Activated T-cell treated with anti-CD3 and anti-CD28 coated beads, Interleukin-2, amount 50 U/mL, for 72 hours (primary cell): ENCODE data around the gene CRKL. TPM values are rescaled to one million over a fixed set of nuclear protein-coding genes. Genes with fewer than 3 reads are reported as not detected.
"Not testable (repeated sequence)": the region's sequence is repeated elsewhere in the genome, so short reads cannot be mapped to it uniquely, and the experiment has no call there.

ENCODE experiments used
- ATAC-seq, 2 donors: fragments of 150-1000 bp; cut with Tn5 transposase; replicated peaks in 1 of 2; 2 replicates each; pipeline ENCODE4 v1.10.0; 2021; ENCODE audit warnings: moderate library complexity in 2 of 2, mild to moderate bottlenecking in 1 of 2
- DNase-seq, 2 donors: peaks; one replicate each; pipeline ENCODE4 v3.0.0; 2021 to 2022; ENCODE audit warnings: mixed read lengths in 1 of 2
- H3K27ac Mint-ChIP-seq: one replicate; pipeline ENCODE4 v1.8.0; 2022; ENCODE audit warnings: mild to moderate bottlenecking, moderate library complexity, mixed read lengths
- H3K27me3 Mint-ChIP-seq: one replicate; pipeline ENCODE4 v1.8.0; 2022; ENCODE audit warnings: low read depth, mixed read lengths
- H3K36me3 Mint-ChIP-seq, 2 donors: one replicate each; pipeline ENCODE4 v1.8.0; 2022; ENCODE audit warnings: mixed read lengths in 2 of 2, mild to moderate bottlenecking in 1 of 2; ENCODE audit not compliant: insufficient read depth in 2 of 2
- H3K4me1 Mint-ChIP-seq: one replicate; pipeline ENCODE4 v1.8.0; 2022; ENCODE audit warnings: low read depth, mixed read lengths
- H3K4me3 Mint-ChIP-seq, 2 donors: one replicate each; pipeline ENCODE4 v1.8.0; 2022; ENCODE audit warnings: mild to moderate bottlenecking in 2 of 2, mixed read lengths in 2 of 2, moderate library complexity in 2 of 2
- H3K9me3 Mint-ChIP-seq, 2 donors: one replicate each; pipeline ENCODE4 v1.8.0; 2022; ENCODE audit warnings: mixed read lengths in 2 of 2
- total RNA-seq, 2 donors: library from RNA; stranded (reverse); gene quantifications; one replicate each; pipeline ENCODE4 v1.2.3, GENCODE V29; 2022

CRKL gene
- total RNA-seq, 2 donors from 2014 or later, result 70.4 to 71.5 TPM

GRCh38 chr22:20885557-20886323 lies 31.5 kb upstream of the CRKL start:
- DNase-seq, result peak; percentile 33 to 58
- no peak overlapping the region for H3K27ac Mint-ChIP-seq
- peaks cover 6% of the 10 kb centered on the region for H3K4me1 Mint-ChIP-seq
- no peak overlapping the region for H3K4me3 Mint-ChIP-seq
- H3K9me3 Mint-ChIP-seq, result no peaks in the 10 kb centered on the region
- H3K27me3 Mint-ChIP-seq, result no peaks in the 10 kb centered on the region
- ATAC-seq, result peak; percentile 67 to 68
- peaks cover 5 to 10% of the 10 kb centered on the region in 2 donors for H3K36me3 Mint-ChIP-seq

- no peaks in the 10 kb centered on the region for H3K9me3 Mint-ChIP-seq
- no peak overlapping the region for H3K27ac Mint-ChIP-seq
- ATAC-seq, result no peak
- H3K27me3 Mint-ChIP-seq, result no peaks in the 10 kb centered on the region
- no peak for DNase-seq
- H3K36me3 Mint-ChIP-seq, result peaks cover 5 to 10% of the 10 kb centered on the region in 2 donors
- no peak overlapping the region for H3K4me3 Mint-ChIP-seq
- H3K4me1 Mint-ChIP-seq, result peaks cover 3% of the 10 kb centered on the region
These were observed 29.8 kb upstream of the CRKL start for GRCh38 chr22:20887375-20887774.

DNA sequence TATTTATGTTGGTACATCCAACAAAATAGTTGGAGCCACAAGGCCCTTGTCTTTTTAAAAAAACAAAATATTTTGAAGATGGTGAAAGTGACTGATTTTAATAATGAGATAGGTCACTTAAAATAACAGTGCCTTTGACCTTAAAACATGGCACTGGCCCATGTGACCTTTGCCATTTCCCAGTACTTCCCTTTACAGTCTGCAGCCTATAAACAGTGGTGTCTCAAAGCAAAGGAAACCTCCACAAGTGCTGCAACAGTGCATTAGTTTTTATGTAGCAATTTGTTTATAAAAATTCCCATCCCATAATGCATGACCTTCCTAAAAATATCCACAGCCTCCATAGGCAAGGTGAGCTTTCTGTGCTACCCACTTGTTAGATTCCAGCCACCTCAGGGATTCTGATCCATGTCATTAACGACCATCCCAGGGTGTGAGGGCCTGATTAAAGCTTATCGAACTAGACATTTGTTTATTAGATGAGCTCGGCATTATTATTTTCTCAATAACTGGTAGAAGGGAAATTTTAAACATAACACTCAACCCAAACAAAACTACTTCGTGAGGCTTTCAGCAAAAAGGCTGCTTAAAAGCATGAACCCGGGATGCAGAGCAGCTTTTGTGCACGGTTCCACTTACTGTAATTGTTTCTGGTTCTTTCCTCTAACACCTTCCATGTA lies 28.0 kb upstream of the CRKL start:
- no peak overlapping the region for H3K27ac Mint-ChIP-seq
- H3K4me1 Mint-ChIP-seq, result no peaks in the 10 kb centered on the region
- no peak for DNase-seq
- H3K4me3 Mint-ChIP-seq, result no peak overlapping the region
- H3K27me3 Mint-ChIP-seq, result no peaks in the 10 kb centered on the region
- H3K9me3 Mint-ChIP-seq, result no peaks in the 10 kb centered on the region
- peaks cover 5% of the 10 kb centered on the region in 2 donors for H3K36me3 Mint-ChIP-seq
- no peak for ATAC-seq

GRCh38 chr22:20889904-20890540 lies 27.2 kb upstream of the CRKL start:
- Mint-ChIP-seq H3K4me1 (no peaks in the 10 kb centered on the region), H3K36me3 (peaks cover 3 to 5% of the 10 kb centered on the region in 2 donors), H3K4me3 (no peak overlapping the region), H3K9me3 (no peaks in the 10 kb centered on the region), H3K27ac (no peak overlapping the region), H3K27me3 (no peaks in the 10 kb centered on the region)
- no peak for DNase-seq
- no peak for ATAC-seq

DNA sequence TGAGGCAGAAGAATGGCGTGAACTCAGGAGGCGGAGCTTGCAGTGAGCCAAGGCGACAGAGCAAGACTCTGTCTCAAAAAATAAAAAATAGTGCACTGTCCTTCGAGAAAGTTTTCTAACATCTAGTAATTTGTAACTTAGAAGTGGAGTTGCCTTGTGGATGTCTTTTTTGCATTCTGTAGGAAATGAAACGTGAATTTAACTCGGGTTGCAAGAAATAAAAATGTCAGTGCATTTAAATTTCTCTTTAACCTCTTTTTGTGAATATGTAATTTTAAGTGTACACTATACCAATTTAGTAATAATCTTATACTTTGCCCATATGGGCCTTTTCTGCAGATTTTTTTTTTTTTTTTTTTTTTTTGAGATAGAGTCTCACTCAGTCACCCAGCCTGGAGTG lies 26.2 kb upstream of the CRKL start:
- no peak overlapping the region for H3K27ac Mint-ChIP-seq
- ATAC-seq, result no peak
- H3K27me3 Mint-ChIP-seq, result no peaks in the 10 kb centered on the region
- DNase-seq, result no peak
- H3K36me3 Mint-ChIP-seq, result peaks cover 3 to 5% of the 10 kb centered on the region in 2 donors
- H3K4me1 Mint-ChIP-seq, result no peaks in the 10 kb centered on the region
- H3K9me3 Mint-ChIP-seq, result no peaks in the 10 kb centered on the region
- no peak overlapping the region for H3K4me3 Mint-ChIP-seq

DNA sequence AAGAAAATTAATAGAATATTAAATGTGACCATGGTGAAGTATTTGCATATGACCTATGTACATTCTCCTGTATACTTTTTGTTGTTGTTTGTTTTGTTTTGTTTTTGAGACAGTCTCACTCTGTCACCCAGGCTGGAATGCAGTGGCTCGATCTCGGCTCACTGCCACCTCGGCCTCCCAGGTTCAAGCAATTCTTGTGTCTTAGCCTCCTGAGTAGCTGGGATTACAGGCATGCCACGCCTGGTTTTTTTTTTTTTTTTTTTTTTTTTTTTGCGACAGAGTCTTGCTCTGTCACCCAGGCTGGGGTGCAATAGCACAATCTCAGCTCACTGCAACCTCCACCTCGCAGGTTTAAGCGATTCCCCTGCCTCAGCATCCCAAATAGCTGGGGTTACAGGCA lies 19.5 kb upstream of the CRKL start:
- H3K27me3 Mint-ChIP-seq, H3K27ac Mint-ChIP-seq, ATAC-seq, H3K36me3 Mint-ChIP-seq, H3K4me3 Mint-ChIP-seq, H3K9me3 Mint-ChIP-seq, DNase-seq, H3K4me1 Mint-ChIP-seq: not testable (repeated sequence)

GRCh38 chr22:20899827-20900423 lies 17.3 kb upstream of the CRKL start:
- Mint-ChIP-seq H3K9me3 (no peaks in the 10 kb centered on the region), H3K27me3 (no peaks in the 10 kb centered on the region), H3K36me3 (no peaks in the 10 kb centered on the region), H3K27ac (no peak overlapping the region), H3K4me3 (no peak overlapping the region), H3K4me1 (no peaks in the 10 kb centered on the region)
- no peak for DNase-seq
- no peak for ATAC-seq

DNA sequence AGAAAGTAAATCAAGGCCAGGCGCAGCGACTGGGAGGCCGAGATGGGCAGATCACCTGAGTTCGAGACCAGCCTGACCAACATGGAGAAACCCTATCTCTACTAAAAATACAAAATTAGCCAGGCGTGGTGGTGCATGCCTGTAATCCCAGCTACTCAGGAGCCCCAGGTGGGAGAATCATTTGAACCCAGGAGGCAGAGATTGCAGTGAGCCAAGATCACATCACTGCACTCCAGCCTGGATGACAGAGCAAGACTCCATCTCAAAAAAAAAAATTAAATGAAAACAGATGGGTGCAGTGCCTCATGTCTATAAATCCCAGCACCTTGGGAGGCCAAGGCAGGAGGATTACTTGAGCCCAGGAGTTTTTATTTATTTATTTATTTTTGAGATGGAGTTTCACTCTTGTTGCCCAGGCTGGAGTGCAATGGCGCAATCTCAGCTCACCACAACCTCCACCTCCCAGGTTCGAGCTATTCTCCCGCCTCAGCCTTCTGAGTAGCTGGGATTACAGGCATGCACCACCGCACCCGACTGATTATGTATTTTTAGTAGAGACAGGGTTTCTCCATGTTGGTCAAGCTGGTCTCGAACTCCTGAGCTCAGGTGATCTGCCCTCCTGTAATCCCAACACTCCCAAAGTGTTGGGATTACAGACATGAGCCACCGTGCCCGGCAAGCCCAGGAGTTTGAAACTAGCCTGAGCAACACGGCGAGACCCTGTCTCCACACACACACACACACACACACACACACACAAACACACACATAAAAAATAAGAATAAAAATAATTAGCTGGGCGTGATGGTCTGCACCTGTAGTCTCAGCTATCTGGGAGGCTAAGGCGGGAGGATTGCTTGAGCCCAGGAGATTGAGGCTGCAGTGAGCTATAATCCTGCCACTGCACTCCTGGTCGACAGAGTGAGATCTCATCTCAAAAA lies 15.8 kb upstream of the CRKL start:
- not testable (repeated sequence) for H3K27ac Mint-ChIP-seq, H3K36me3 Mint-ChIP-seq, ATAC-seq, H3K9me3 Mint-ChIP-seq, H3K4me1 Mint-ChIP-seq, DNase-seq, H3K27me3 Mint-ChIP-seq, H3K4me3 Mint-ChIP-seq

DNA sequence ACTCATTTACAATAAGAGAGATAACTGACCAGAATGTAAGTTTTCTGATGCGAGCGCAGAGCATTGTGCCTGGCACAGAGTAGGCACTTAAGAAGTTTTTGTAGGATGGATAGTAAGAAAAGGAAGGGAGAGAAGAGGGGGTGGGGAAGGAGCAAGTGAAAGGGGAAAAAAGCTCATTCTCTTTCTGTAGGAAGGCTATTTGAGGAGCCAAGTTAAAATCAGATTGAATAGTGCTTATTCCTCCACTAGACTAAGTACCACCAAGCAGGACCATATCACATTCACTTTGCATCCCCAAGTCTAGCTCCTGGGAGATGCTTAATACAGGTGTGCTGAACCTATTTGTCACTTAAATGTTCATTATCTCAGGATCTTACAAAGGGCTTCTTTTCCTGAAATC lies 14.1 kb upstream of the CRKL start:
- no peaks in the 10 kb centered on the region for H3K9me3 Mint-ChIP-seq
- ATAC-seq, result no peak

DNA sequence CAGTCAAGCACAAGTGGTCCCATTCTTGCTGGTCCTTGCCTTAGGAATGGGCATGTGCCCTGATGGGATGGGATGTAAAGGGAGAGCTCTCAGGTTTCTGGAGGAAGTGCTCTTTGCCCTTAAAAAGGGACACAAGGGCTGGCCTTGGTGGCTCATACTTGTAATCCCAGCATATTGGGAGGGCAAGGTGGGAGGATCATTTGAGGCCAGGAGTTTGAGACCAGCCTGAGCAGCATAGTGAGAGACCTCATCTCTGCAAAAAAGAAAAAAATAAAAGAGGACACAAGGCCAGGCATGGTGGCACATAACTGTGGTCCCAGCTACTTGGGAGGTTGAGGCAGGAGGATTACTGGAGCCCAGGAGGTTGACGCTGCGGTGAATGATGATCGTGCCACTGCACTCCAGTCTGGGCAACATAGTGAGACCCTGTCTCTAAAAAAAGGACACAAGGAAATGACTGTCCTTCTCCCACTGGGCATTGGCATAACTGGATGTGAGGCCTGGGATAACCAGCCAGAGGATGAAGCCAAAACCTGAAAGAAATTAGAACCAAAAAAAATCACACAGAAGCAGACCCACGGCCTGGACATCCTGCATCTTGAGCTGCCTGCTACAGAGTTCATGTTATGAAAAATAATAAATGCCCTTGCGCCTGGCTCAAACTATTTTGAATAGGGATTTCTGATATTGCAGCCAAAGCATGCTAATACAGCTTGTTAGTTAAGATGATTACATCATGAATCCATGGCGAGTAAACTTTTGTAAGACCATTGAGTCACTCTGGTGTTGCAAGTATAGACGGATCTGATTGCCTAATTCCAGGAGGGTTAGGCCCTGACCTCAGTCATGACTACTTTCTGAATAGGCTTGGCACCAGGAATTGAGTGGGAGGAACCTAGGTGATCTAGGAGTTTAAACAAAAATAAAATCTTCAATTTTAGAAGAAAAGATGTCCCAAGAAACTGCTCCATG lies 12.9 kb upstream of the CRKL start:
- Mint-ChIP-seq H3K4me1 (no peaks in the 10 kb centered on the region), H3K27ac (no peak overlapping the region), H3K9me3 (no peaks in the 10 kb centered on the region), H3K4me3 (no peak overlapping the region), H3K27me3 (no peaks in the 10 kb centered on the region), H3K36me3 (no peaks in the 10 kb centered on the region)
- ATAC-seq, result no peak
- no peak for DNase-seq

More for the DNA sequence above, 14.1 kb upstream of the CRKL start:
- Mint-ChIP-seq H3K4me1 (no peaks in the 10 kb centered on the region), H3K4me3 (no peak overlapping the region), H3K36me3 (no peaks in the 10 kb centered on the region), H3K27me3 (no peaks in the 10 kb centered on the region), H3K27ac (no peak overlapping the region)
- no peak for DNase-seq

- no peaks in the 10 kb centered on the region for H3K9me3 Mint-ChIP-seq
- H3K27ac Mint-ChIP-seq, result no peak overlapping the region
- no peaks in the 10 kb centered on the region for H3K4me1 Mint-ChIP-seq
- DNase-seq, result no peak
- H3K36me3 Mint-ChIP-seq, result no peaks in the 10 kb centered on the region
- H3K4me3 Mint-ChIP-seq, result no peak overlapping the region
- H3K27me3 Mint-ChIP-seq, result no peaks in the 10 kb centered on the region
- ATAC-seq, result no peak
These were observed 12.2 kb upstream of the CRKL start for GRCh38 chr22:20904980-20905355.
